Activated CD4-positive, CD25-positive, alpha-beta regulatory T cell (primary cell): ENCODE data around the gene FAM124A.

Experiments used
- DNase-seq, 4 experiments: peaks; one replicate each; lab custom pipeline; 2025; lab: John Stamatoyannopoulos, UW

The FAM124A gene

GRCh38 chr13:51222037-51222685 lies at the start of gene FAM124A:
FAM124A (plus strand) TSS chr13:51222398; CDS start chr13:51222502, 104 bp downstream.
- peak in 1 of 4 experiments; percentile 9 for DNase-seq

- DNase-seq = no peak
Measured at GRCh38 chr13:51175021-51175420, 47.2 kb upstream of the FAM124A start.

GRCh38 chr13:51175639-51176038 lies 46.6 kb upstream of the FAM124A start:
- DNase-seq = no peak

- DNase-seq = no peak
Measured at GRCh38 chr13:51177188-51177587, 45.0 kb upstream of the FAM124A start.

- no peak for DNase-seq
Measured at GRCh38 chr13:51178456-51179074, 43.6 kb upstream of the FAM124A start.

GRCh38 chr13:51179432-51179971 lies 42.7 kb upstream of the FAM124A start:
- no peak for DNase-seq

- no peak for DNase-seq
Measured at GRCh38 chr13:51180853-51181511, 41.2 kb upstream of the FAM124A start.

- no peak for DNase-seq
Measured at GRCh38 chr13:51181786-51182383, 40.3 kb upstream of the FAM124A start.

- no peak for DNase-seq
Measured at GRCh38 chr13:51191743-51192142, 30.5 kb upstream of the FAM124A start.

GRCh38 chr13:51192348-51192747 lies 29.9 kb upstream of the FAM124A start:
- no peak for DNase-seq

- no peak for DNase-seq
Measured at GRCh38 chr13:51193387-51193786, 28.8 kb upstream of the FAM124A start.

- no peak for DNase-seq
Measured at GRCh38 chr13:51194942-51195341, 27.3 kb upstream of the FAM124A start.

GRCh38 chr13:51201886-51202285 lies 20.3 kb upstream of the FAM124A start:
- no peak for DNase-seq

GRCh38 chr13:51202477-51203046 lies 19.6 kb upstream of the FAM124A start:
- no peak for DNase-seq

- no peak for DNase-seq
Measured at GRCh38 chr13:51206584-51206983, 15.6 kb upstream of the FAM124A start.

- no peak for DNase-seq
Measured at GRCh38 chr13:51207881-51208280, 14.3 kb upstream of the FAM124A start.

GRCh38 chr13:51208716-51209115 lies 13.5 kb upstream of the FAM124A start:
- no peak for DNase-seq

GRCh38 chr13:51211910-51212309 lies 10.3 kb upstream of the FAM124A start:
- no peak for DNase-seq

GRCh38 chr13:51212758-51213157 lies 9.4 kb upstream of the FAM124A start:
- no peak for DNase-seq

- no peak for DNase-seq
Measured at GRCh38 chr13:51213173-51213728, 8.9 kb upstream of the FAM124A start.

- DNase-seq = no peak
Measured at GRCh38 chr13:51218626-51219025, 3.6 kb upstream of the FAM124A start.

GRCh38 chr13:51220706-51221105 lies 1.5 kb upstream of the FAM124A start:
- no peak for DNase-seq
